Kidney tubule cell (primary cell): ENCODE data around the gene ELAC2.

Experiments
- DNase-seq: peaks from one replicate; pipeline ENCODE4 v3.0.0-alpha.2; 2018; ENCODE audit warnings: low spot score

Gene ELAC2

GRCh38 chr17:12953156-12953555 lies 64.7 kb downstream of the ELAC2 start:
- DNase-seq = no peak

GRCh38 chr17:12952012-12952411 lies 65.8 kb downstream of the ELAC2 start:
- no peak for DNase-seq

GRCh38 chr17:12947047-12947446 lies 70.8 kb downstream of the ELAC2 start:
- DNase-seq = no peak
